Neural cell (in vitro differentiated cells): ENCODE results near the gene PHACTR1.

Source experiments
- EP300 ChIP-seq: fragments of 450-650 bp; conservative IDR thresholded peaks from 2 replicates; pipeline ENCODE4 v1.6.1; 2014; ENCODE audit warnings: antibody characterized with exemption, mild to moderate bottlenecking, moderate library complexity; ENCODE audit not compliant: poor library complexity, severe bottlenecking
- EZH2 ChIP-seq: fragments of 200-600, 300-800 bp; shearing (Covaris generic), sonication (generic); IDR thresholded peaks from 2 replicates; pipeline ENCODE4 v1.6.1; 2014; ENCODE audit warnings: antibody characterized with exemption, low read length, borderline replicate concordance, mild to moderate bottlenecking; ENCODE audit not compliant: insufficient read depth, poor library complexity, severe bottlenecking
- MXI1 ChIP-seq: fragments of 450-650 bp; conservative IDR thresholded peaks from 2 replicates; pipeline ENCODE4 v1.6.1; 2014; ENCODE audit warnings: antibody characterized with exemption, mild to moderate bottlenecking; ENCODE audit not compliant: poor library complexity, severe bottlenecking
- POLR2AphosphoS5 ChIP-seq: IDR thresholded peaks from 2 replicates; pipeline ENCODE4 v1.6.1; 2012
- RAD21 ChIP-seq: fragments of 450-650 bp; conservative IDR thresholded peaks from 2 replicates; pipeline ENCODE4 v1.6.1; 2014; ENCODE audit warnings: antibody characterized with exemption, mild to moderate bottlenecking, moderate library complexity
- TF ChIP-seq, protein P1 (sequence below): fragments of 450-650 bp; IDR thresholded peaks from 2 replicates; pipeline ENCODE4 v1.5.1; 2014; ENCODE audit warnings: antibody characterized with exemption, mild to moderate bottlenecking, moderate library complexity; ENCODE audit not compliant: poor library complexity, severe bottlenecking
- TF ChIP-seq, protein P2 (sequence below): IDR thresholded peaks from 2 replicates; pipeline ENCODE4 v1.6.1; 2012; ENCODE audit warnings: borderline replicate concordance

DNA sequence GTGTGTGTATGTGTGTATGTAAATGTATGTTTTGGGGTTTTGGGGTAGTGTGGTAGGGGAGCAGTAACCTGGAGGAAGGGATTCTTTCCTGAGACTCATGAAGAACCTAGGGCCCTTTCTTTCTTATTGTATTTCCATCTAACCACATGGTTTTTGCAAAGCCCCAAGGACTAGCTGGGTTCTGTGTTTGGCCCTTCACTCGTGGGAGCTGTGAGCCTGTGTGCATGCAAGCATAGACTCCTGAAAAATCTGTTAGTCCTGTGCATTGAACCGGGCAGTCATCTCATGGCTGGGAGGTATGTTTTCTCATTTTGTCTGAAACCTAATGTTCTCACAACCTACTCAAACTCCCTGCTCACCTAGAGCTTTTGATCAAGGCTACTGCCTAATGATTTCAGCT, 219.1 kb downstream of the PHACTR1 start:
- TF ChIP-seq EZH2 (no peak), EP300 (no peak), POLR2AphosphoS5 (no peak), MXI1 (no peak), RAD21 (no peak)
- TF ChIP-seq, protein P1, sequence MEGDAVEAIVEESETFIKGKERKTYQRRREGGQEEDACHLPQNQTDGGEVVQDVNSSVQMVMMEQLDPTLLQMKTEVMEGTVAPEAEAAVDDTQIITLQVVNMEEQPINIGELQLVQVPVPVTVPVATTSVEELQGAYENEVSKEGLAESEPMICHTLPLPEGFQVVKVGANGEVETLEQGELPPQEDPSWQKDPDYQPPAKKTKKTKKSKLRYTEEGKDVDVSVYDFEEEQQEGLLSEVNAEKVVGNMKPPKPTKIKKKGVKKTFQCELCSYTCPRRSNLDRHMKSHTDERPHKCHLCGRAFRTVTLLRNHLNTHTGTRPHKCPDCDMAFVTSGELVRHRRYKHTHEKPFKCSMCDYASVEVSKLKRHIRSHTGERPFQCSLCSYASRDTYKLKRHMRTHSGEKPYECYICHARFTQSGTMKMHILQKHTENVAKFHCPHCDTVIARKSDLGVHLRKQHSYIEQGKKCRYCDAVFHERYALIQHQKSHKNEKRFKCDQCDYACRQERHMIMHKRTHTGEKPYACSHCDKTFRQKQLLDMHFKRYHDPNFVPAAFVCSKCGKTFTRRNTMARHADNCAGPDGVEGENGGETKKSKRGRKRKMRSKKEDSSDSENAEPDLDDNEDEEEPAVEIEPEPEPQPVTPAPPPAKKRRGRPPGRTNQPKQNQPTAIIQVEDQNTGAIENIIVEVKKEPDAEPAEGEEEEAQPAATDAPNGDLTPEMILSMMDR: no peak
- TF ChIP-seq, protein P2, sequence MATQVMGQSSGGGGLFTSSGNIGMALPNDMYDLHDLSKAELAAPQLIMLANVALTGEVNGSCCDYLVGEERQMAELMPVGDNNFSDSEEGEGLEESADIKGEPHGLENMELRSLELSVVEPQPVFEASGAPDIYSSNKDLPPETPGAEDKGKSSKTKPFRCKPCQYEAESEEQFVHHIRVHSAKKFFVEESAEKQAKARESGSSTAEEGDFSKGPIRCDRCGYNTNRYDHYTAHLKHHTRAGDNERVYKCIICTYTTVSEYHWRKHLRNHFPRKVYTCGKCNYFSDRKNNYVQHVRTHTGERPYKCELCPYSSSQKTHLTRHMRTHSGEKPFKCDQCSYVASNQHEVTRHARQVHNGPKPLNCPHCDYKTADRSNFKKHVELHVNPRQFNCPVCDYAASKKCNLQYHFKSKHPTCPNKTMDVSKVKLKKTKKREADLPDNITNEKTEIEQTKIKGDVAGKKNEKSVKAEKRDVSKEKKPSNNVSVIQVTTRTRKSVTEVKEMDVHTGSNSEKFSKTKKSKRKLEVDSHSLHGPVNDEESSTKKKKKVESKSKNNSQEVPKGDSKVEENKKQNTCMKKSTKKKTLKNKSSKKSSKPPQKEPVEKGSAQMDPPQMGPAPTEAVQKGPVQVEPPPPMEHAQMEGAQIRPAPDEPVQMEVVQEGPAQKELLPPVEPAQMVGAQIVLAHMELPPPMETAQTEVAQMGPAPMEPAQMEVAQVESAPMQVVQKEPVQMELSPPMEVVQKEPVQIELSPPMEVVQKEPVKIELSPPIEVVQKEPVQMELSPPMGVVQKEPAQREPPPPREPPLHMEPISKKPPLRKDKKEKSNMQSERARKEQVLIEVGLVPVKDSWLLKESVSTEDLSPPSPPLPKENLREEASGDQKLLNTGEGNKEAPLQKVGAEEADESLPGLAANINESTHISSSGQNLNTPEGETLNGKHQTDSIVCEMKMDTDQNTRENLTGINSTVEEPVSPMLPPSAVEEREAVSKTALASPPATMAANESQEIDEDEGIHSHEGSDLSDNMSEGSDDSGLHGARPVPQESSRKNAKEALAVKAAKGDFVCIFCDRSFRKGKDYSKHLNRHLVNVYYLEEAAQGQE: no peak
